22Rv1 (cell line): Measurements from ENCODE around the gene PRRC2A.

Experiments
- CTCF ChIP-seq: fragments of 450-650 bp; IDR thresholded peaks from 2 replicates; pipeline ENCODE4 v1.5.1; 2017; ENCODE audit warnings: mild to moderate bottlenecking
- ZFX ChIP-seq: fragments of 450-650 bp; IDR thresholded peaks from 2 replicates; pipeline ENCODE4 v1.6.1; 2017; ENCODE audit warnings: antibody characterized with exemption, borderline replicate concordance

- TF ChIP-seq CTCF: no peak
- TF ChIP-seq ZFX: no peak
Measured at GRCh38 chr6:31663961-31664789, 43.7 kb downstream of the PRRC2A start.
